ENCODE measurements around the gene NDUFS6.
"Not testable (repeated sequence)": the region's sequence is repeated elsewhere in the genome, so short reads cannot be mapped to it uniquely, and the experiment has no call there.

NDUFS6 gene

GRCh38 chr5:1835431-1835830 lies 34.2 kb downstream of the NDUFS6 start:
- no peak for DNase-seq

GRCh38 chr5:1836176-1836890 lies 35.1 kb downstream of the NDUFS6 start:
- DNase-seq: no peak

GRCh38 chr5:1836891-1837880 lies 36.0 kb downstream of the NDUFS6 start:
- no peak for DNase-seq

- DNase-seq: no peak
Measured at GRCh38 chr5:1838013-1838412, 36.8 kb downstream of the NDUFS6 start.

- DNase-seq: no peak
Measured at GRCh38 chr5:1840071-1840547, 38.9 kb downstream of the NDUFS6 start.

GRCh38 chr5:1840741-1841521 lies 39.7 kb downstream of the NDUFS6 start:
- DNase-seq: no peak

- no peak for DNase-seq
Measured at GRCh38 chr5:1842004-1842819, 41.0 kb downstream of the NDUFS6 start.

GRCh38 chr5:1843761-1844160 lies 42.6 kb downstream of the NDUFS6 start:
- not testable (repeated sequence) for DNase-seq

- no peak for DNase-seq
Measured at GRCh38 chr5:1844708-1845436, 43.7 kb downstream of the NDUFS6 start.

- no peak for DNase-seq
Measured at GRCh38 chr5:1845696-1846095, 44.5 kb downstream of the NDUFS6 start.

- no peak for DNase-seq
Measured at GRCh38 chr5:1846583-1846982, 45.4 kb downstream of the NDUFS6 start.

GRCh38 chr5:1847056-1847455 lies 45.8 kb downstream of the NDUFS6 start:
- DNase-seq: no peak

GRCh38 chr5:1847611-1848010 lies 46.4 kb downstream of the NDUFS6 start:
- no peak for DNase-seq

- no peak for DNase-seq
Measured at GRCh38 chr5:1850324-1851154, 49.3 kb downstream of the NDUFS6 start.

GRCh38 chr5:1851290-1851934 lies 50.2 kb downstream of the NDUFS6 start:
- DNase-seq: no peak

- no peak for DNase-seq
Measured at GRCh38 chr5:1852324-1852947, 51.2 kb downstream of the NDUFS6 start.

- DNase-seq: no peak
Measured at GRCh38 chr5:1853531-1853930, 52.3 kb downstream of the NDUFS6 start.

GRCh38 chr5:1855075-1855474 lies 53.9 kb downstream of the NDUFS6 start:
- DNase-seq: no peak

- DNase-seq: no peak
Measured at GRCh38 chr5:1855596-1855995, 54.4 kb downstream of the NDUFS6 start.

Data from SIG-M5 (cell line).